Measurements from ENCODE around the gene MRPS18B. TPM values are rescaled to one million over a fixed set of nuclear protein-coding genes. Genes with fewer than 3 reads are reported as not detected.

Gene MRPS18B
- total RNA-seq, 2 donors from 2014 or later: 65.6 to 87.7 TPM

DNA sequence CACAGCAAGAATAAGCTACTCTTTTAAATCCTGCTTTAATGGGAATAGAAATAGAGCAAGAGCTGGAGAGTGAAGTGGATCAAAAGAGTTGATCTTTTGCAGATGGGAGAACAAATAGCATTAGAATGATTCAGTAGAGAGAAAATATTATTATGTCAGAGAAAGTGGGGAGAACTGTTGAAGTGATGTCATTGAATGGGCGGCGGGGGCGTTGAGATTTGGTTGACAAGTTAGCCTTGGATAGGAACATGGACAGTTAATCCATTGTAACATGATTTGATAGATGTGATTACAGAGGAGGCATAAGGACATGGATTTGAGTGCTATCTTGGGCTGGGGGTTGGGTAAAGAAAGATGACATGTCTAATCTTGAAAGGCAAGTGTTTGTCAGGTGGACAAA is 18.2 kb downstream of the MRPS18B start:
- Histone ChIP-seq H3K27ac (no peak overlapping the region), H3K9me3 (no peaks in the 10 kb centered on the region), H3K4me3 (no peak overlapping the region), H3K36me3 (peaks cover 10% of the 10 kb centered on the region), H3K27me3 (no peaks in the 10 kb centered on the region), H3K4me1 (no peaks in the 10 kb centered on the region)
- no peak for DNase-seq (ENCODE audit: low spot score)
- TF ChIP-seq, protein P1, sequence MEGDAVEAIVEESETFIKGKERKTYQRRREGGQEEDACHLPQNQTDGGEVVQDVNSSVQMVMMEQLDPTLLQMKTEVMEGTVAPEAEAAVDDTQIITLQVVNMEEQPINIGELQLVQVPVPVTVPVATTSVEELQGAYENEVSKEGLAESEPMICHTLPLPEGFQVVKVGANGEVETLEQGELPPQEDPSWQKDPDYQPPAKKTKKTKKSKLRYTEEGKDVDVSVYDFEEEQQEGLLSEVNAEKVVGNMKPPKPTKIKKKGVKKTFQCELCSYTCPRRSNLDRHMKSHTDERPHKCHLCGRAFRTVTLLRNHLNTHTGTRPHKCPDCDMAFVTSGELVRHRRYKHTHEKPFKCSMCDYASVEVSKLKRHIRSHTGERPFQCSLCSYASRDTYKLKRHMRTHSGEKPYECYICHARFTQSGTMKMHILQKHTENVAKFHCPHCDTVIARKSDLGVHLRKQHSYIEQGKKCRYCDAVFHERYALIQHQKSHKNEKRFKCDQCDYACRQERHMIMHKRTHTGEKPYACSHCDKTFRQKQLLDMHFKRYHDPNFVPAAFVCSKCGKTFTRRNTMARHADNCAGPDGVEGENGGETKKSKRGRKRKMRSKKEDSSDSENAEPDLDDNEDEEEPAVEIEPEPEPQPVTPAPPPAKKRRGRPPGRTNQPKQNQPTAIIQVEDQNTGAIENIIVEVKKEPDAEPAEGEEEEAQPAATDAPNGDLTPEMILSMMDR (IDR thresholded peaks at IDR 0.05): no peak

DNA sequence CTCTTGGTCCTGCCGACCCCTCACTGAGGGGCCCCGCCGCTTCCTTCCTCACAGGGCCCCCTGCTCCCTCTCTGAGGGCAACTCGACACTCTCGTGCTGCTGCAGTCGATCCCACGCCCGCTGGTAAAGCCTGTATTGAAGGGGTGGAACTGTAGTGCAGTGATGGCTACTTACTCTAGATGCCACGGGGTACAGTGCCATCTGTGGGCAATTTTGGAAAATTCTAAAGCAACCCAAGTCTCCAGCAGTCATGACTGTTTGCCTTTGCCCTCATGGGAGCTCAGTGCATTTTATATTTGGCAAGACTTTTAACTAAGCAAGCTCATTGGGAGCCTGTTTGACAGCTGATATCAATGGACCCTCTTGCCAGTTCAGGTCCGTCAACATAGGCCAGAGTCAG is 22.8 kb downstream of the MRPS18B start:
- Histone ChIP-seq H3K4me1 (no peaks in the 10 kb centered on the region), H3K4me3 (no peak overlapping the region), H3K9me3 (no peaks in the 10 kb centered on the region), H3K27me3 (no peaks in the 10 kb centered on the region), H3K36me3 (peaks cover 8% of the 10 kb centered on the region), H3K27ac (no peak overlapping the region)
- no peak for DNase-seq (ENCODE audit: low spot score)
- TF ChIP-seq, protein P1 (IDR thresholded peaks at IDR 0.05): no peak

DNA sequence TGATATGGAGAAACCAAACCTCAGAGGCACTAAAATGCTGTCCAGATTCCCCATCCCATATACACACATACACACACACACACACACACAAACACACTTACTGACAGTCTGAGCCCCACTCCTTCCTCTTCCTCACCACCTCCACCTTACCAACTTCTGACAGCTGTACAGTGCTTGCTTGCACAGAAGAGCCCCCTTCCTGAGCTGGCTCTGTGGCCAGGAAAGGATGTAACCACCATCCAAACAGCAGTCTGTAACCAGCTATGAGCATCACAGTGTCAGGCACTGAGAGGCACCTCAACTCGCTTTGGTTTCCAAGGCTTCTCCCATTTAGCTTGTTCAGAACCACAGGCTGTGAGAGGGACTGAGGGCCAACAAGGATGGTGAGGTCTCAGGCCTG is 23.4 kb downstream of the MRPS18B start:
- no peaks in the 10 kb centered on the region for H3K27me3 ChIP-seq
- H3K27ac ChIP-seq: no peak overlapping the region
- peaks cover 8% of the 10 kb centered on the region for H3K36me3 ChIP-seq
- no peaks in the 10 kb centered on the region for H3K9me3 ChIP-seq
- no peaks in the 10 kb centered on the region for H3K4me1 ChIP-seq
- TF ChIP-seq, protein P1 (IDR thresholded peaks at IDR 0.05): no peak
- DNase-seq (ENCODE audit: low spot score): no peak
- H3K4me3 ChIP-seq: no peak overlapping the region

DNA sequence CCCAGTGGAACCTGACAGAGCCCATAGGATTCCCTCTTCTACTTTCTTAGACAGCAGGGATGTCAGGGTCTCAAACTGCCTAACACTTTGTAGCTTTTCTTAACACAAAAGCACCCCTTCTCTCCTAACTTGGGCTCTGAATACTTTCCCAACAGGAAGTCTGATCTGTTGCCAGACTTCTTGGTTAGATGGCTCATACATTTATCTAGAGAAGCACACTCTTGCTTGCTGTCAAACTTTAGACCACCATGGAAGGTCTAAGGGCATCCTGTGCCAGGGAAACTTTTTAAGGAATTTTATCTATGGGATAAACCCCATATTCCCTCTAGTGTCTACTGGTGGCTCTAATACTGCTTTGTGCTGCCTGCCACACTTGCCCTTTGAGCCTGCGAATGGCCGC is 26.0 kb downstream of the MRPS18B start:
- H3K36me3 ChIP-seq: peaks cover 8% of the 10 kb centered on the region
- DNase-seq (ENCODE audit: low spot score): no peak
- no peak overlapping the region for H3K4me3 ChIP-seq
- TF ChIP-seq, protein P1 (IDR thresholded peaks at IDR 0.05): no peak
- peaks cover 0 to 16% of the 10 kb centered on the region in 2 donors for H3K4me1 ChIP-seq
- no peaks in the 10 kb centered on the region for H3K9me3 ChIP-seq
- no peaks in the 10 kb centered on the region for H3K27me3 ChIP-seq
- H3K27ac ChIP-seq: no peak overlapping the region

DNA sequence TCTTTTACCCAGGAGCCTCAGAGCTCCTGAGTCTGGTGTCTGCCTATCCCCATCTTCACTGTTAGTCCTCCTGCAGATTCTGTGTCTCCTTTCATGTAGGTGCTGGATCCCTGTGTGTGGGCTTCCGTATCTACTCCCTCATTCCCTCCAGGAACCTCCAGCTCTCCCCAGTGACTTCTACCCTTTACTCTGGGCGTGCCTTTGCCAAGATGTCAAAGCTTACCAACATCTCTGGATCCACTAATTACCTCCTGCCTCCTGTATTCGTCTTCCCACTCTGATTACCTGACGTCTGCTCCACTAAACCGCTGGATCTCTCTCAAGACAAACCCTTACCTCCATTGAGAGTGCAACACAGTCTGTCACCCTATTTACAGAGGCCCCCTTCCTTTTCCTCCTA is 27.1 kb downstream of the MRPS18B start:
- TF ChIP-seq, protein P1 (IDR thresholded peaks at IDR 0.05): no peak
- H3K36me3 ChIP-seq: peaks cover 6% of the 10 kb centered on the region
- H3K27ac ChIP-seq: no peak overlapping the region
- no peak overlapping the region for H3K4me3 ChIP-seq
- no peaks in the 10 kb centered on the region for H3K9me3 ChIP-seq
- no peak for DNase-seq (ENCODE audit: low spot score)
- peaks cover 0 to 19% of the 10 kb centered on the region in 2 donors for H3K4me1 ChIP-seq
- no peaks in the 10 kb centered on the region for H3K27me3 ChIP-seq

DNA sequence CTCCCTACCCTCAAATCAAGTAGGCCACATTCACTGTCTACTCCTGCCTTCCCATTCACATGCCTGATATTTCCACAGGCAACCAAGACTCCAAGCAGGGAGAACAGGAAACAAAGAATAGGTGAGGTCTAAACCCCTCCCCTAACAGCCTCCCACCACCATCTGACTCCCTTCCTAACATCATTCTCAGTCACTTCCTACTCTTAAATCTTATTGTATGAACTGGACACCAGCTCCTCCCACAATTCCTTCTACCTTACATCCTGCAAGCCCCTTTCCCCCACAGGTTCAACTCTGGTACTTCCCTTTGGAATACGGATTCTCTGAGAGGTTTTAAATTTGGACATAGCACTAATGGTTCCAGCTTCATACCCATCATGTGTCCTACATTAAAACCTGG is 28.3 kb downstream of the MRPS18B start:
- Histone ChIP-seq H3K4me3 (no peak overlapping the region), H3K9me3 (no peaks in the 10 kb centered on the region), H3K4me1 (peaks cover 0 to 19% of the 10 kb centered on the region in 2 donors), H3K27ac (no peak overlapping the region), H3K27me3 (no peaks in the 10 kb centered on the region), H3K36me3 (peaks cover 3% of the 10 kb centered on the region)
- DNase-seq (ENCODE audit: low spot score): no peak
- TF ChIP-seq, protein P1 (IDR thresholded peaks at IDR 0.05): no peak
